SK-N-MC (cell line): Measurements from ENCODE around the gene CCDC154.

Source experiments
- EZH2 ChIP-seq: fragments of 200-600 bp; sonication (generic); IDR thresholded peaks from one replicate; pipeline ENCODE4 v1.6.1; 2017; ENCODE audit warnings: antibody characterized with exemption
- FOXP2 ChIP-seq: optimal IDR thresholded peaks from 2 replicates; pipeline ENCODE3; 2011; ENCODE audit warnings: mild to moderate bottlenecking, moderate library complexity; ENCODE audit not compliant: insufficient read depth; ENCODE audit errors: extremely low read length, control extremely low read depth
- POLR2AphosphoS5 ChIP-seq: IDR thresholded peaks from 2 replicates; pipeline ENCODE4 v1.6.1; 2012; ENCODE audit warnings: mild to moderate bottlenecking, low read depth, low read length, borderline replicate concordance

DNA sequence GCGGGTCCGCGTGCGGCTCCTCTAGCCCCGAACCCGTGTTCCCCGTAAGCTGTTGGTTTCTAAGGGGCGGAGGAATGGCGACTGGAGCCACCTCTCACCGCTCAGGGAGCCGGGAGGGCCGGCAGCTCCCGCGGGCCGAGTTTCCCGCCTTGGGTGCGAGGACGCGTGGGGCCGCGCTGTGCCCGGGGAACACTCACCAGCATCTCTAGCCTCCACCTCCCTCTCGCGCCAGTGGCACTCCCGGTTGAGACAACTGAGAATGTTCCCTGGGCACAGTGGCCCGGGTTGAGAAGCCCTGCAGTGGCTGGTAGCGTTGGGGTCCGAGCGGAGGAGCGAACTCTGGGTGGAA, 49.4 kb upstream of the CCDC154 start:
- no peak for TF ChIP-seq POLR2AphosphoS5
- TF ChIP-seq EZH2 = no peak
- TF ChIP-seq FOXP2 = no peak
